Measurements from ENCODE around the gene TRIM37.

The TRIM37 gene

DNA sequence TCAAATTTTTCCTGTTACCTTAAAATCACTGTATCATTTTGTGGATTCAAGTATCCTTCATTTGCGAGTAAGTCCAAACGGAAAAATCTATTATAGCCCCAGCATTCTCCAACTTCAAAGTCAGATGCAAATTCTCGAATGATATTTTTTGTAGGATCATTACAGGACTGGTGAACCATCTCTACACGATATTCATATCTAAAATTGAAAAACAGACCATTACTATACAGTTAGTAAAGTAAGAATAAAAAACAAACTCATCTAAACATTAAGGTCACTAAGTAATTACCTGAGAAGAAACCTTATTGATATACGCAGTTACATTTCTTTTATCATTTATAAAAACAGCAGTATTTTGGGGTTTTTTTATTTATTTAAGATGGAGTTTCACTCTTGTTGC lies 49.8 kb downstream of the TRIM37 start:
- Histone ChIP-seq H3K9me3 (ENCODE audit: low read length) (no peaks in the 10 kb centered on the region), H3K27me3 (ENCODE audit: insufficient read depth, low read length) (no peaks in the 10 kb centered on the region), H2AFZ (ENCODE audit: low read depth, low read length) (no peak overlapping the region), H3K4me1 (ENCODE audit: insufficient read depth, low read length) (no peaks in the 10 kb centered on the region), H3K4me3 (ENCODE audit: low read length) (no peak overlapping the region), H3K36me3 (ENCODE audit: insufficient read depth, low read length) (peaks cover 43% of the 10 kb centered on the region)

DNA sequence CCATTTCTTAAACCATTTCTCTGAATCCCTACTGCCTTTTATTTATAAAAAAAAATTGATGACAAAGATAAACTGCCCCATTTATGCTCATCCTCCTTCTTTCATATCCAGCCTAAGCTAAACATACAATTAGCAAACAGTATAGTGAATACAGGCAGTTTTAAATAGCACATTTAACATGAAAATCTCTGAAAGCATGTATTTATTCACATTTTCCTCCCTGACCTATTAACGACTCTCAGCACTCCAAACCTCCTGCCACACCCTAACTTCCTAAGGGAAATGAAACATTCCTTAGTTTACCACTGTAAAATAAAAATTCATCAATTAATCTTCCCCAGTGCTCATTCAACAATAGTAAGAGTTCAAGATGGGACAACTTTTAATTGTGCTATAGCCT lies 56.9 kb downstream of the TRIM37 start:
- H2AFZ ChIP-seq (ENCODE audit: low read depth, low read length): no peak overlapping the region
- H3K4me3 ChIP-seq (ENCODE audit: low read length): no peak overlapping the region
- peaks cover 41% of the 10 kb centered on the region for H3K36me3 ChIP-seq (ENCODE audit: insufficient read depth, low read length)
- no peaks in the 10 kb centered on the region for H3K27me3 ChIP-seq (ENCODE audit: insufficient read depth, low read length)
- H3K4me1 ChIP-seq (ENCODE audit: insufficient read depth, low read length): no peaks in the 10 kb centered on the region
- no peaks in the 10 kb centered on the region for H3K9me3 ChIP-seq (ENCODE audit: low read length)

DNA sequence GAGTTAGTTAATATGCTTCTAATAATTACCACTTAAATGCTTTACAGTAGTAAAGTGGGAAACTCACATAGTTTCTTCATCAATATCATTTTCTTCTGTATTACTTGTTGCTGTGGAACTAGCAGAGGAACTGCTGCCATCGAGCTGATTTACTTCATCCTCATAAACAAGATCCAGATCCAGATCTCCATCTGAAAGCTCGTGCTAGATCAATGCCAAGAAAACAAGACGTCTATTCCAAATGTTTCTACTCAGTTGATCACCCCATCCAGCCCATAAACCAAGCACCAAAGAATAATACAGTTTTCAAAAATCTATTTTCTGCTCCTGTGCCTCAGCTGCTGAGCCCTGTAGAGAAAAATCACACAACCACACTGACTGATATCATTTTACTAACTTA lies 59.1 kb downstream of the TRIM37 start:
- H2AFZ ChIP-seq (ENCODE audit: low read depth, low read length): no peak overlapping the region
- H3K36me3 ChIP-seq (ENCODE audit: insufficient read depth, low read length): peaks cover 49% of the 10 kb centered on the region
- no peaks in the 10 kb centered on the region for H3K9me3 ChIP-seq (ENCODE audit: low read length)
- no peaks in the 10 kb centered on the region for H3K27me3 ChIP-seq (ENCODE audit: insufficient read depth, low read length)
- H3K4me1 ChIP-seq (ENCODE audit: insufficient read depth, low read length): no peaks in the 10 kb centered on the region
- H3K4me3 ChIP-seq (ENCODE audit: low read length): no peak overlapping the region

DNA sequence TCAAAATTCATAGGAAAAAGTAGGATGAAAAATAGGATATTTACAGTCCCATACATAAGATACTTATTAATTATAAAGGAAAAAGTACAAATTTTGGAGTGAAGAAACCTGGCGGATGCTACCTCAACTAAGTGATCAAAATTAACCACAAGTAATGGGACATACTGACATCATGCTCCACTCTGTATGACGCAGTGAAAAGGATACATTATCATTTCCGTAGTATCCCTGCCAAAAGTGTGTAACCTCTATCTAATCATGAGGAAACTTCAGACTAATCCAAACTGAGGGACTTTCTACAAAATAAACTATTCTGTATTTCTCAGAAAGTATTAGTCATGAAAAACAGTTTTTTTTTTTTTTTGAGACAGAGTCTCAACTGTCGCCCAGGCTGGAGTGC lies 60.5 kb downstream of the TRIM37 start:
- H2AFZ ChIP-seq (ENCODE audit: low read depth, low read length): no peak overlapping the region
- H3K36me3 ChIP-seq (ENCODE audit: insufficient read depth, low read length): peaks cover 53% of the 10 kb centered on the region
- no peaks in the 10 kb centered on the region for H3K4me1 ChIP-seq (ENCODE audit: insufficient read depth, low read length)
- H3K9me3 ChIP-seq (ENCODE audit: low read length): no peaks in the 10 kb centered on the region
- H3K27me3 ChIP-seq (ENCODE audit: insufficient read depth, low read length): no peaks in the 10 kb centered on the region
- no peak overlapping the region for H3K4me3 ChIP-seq (ENCODE audit: low read length)

DNA sequence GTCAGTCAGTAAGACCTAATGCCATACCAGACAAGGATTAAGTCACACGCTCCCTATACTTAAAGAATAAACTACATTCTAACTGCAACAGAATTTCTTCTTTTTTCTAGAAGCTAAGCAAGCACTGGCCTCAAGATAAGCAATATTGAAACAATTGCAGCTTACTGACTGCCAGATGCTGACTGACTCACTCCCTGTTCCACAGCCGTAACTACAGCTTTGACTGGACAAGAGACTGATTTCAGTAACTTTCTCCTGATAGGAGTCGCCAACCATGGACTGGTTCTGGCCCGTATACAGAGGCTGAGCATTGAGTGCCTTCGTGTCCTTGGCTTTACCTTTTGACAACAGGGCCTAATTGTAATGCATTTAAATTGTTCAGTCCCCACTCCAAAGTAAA lies 67.9 kb downstream of the TRIM37 start:
- Histone ChIP-seq H3K36me3 (ENCODE audit: insufficient read depth, low read length) (peaks cover 43% of the 10 kb centered on the region), H3K4me3 (ENCODE audit: low read length) (no peak overlapping the region)

DNA sequence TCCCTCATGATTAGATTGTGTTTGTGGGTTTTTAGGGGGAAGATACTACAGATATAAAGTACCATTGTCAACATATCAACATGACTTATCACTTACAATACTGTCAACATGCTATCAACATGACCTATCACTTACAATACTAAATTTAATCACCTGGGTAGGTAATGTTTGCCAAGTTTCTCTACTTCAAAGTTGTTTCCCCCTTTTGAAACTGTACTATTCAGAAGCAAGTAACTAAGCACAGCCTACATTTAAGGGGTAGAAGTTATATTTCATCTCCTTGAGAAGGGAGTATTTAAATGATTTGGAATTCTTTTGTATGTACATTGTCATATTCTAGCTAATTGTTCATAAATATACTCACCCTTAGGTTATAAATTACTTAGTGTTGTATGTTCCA lies 68.7 kb downstream of the TRIM37 start:
- H3K27me3 ChIP-seq (ENCODE audit: insufficient read depth, low read length): no peaks in the 10 kb centered on the region
- H3K4me1 ChIP-seq (ENCODE audit: insufficient read depth, low read length): no peaks in the 10 kb centered on the region
- H3K4me3 ChIP-seq (ENCODE audit: low read length): no peak overlapping the region
- H3K9me3 ChIP-seq (ENCODE audit: low read length): no peaks in the 10 kb centered on the region
- H2AFZ ChIP-seq (ENCODE audit: low read depth, low read length): no peak overlapping the region
- peaks cover 39% of the 10 kb centered on the region for H3K36me3 ChIP-seq (ENCODE audit: insufficient read depth, low read length)

More for the DNA sequence above, 67.9 kb downstream of the TRIM37 start:
- H3K9me3 ChIP-seq (ENCODE audit: low read length): no peaks in the 10 kb centered on the region
- H2AFZ ChIP-seq (ENCODE audit: low read depth, low read length): no peak overlapping the region
- H3K4me1 ChIP-seq (ENCODE audit: insufficient read depth, low read length): no peaks in the 10 kb centered on the region
- no peaks in the 10 kb centered on the region for H3K27me3 ChIP-seq (ENCODE audit: insufficient read depth, low read length)

DNA sequence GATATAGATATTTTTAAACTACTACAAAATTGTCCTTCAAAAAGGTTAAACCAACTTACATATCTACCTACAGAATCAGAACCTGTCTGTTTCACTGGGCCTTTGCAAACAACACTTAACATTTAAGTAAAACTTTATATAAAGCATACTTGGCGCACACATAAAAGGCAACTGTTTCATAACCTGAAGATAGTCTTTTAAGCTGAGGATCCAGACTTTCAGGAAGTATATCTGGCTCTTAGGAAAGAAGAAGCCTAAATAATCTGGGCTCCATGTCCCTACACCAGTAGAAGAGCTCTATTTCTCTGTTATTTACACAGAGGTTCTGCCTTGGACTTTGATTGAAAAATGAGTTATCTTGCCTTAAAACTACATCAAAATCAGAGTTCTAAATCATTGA lies 75.9 kb downstream of the TRIM37 start:
- no peak overlapping the region for H3K4me3 ChIP-seq (ENCODE audit: low read length)
- H3K27me3 ChIP-seq (ENCODE audit: insufficient read depth, low read length): no peaks in the 10 kb centered on the region
- H3K4me1 ChIP-seq (ENCODE audit: insufficient read depth, low read length): peaks cover 5% of the 10 kb centered on the region
- H2AFZ ChIP-seq (ENCODE audit: low read depth, low read length): no peak overlapping the region
- H3K9me3 ChIP-seq (ENCODE audit: low read length): no peaks in the 10 kb centered on the region
- peaks cover 29% of the 10 kb centered on the region for H3K36me3 ChIP-seq (ENCODE audit: insufficient read depth, low read length)

DNA sequence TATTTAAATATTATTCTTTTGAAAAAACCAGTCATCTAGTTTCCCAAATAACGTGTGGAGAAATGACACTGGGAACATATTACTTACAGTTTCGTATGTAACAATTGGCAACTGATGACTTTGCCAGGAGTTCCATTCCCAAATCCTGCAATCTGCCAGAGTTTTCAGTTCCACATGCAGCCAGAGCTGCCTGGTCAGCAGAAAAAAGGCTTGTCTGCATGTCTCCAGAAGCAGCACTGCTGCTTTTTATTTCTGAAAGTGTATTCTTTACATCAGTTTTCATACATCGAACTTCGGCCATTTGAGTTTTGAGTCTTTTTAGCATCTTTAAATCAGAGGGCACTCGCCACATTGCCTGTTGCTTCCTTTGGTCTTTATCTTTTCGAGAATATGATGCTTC lies 78.4 kb downstream of the TRIM37 start:
- Histone ChIP-seq H3K27me3 (ENCODE audit: insufficient read depth, low read length) (no peaks in the 10 kb centered on the region), H3K36me3 (ENCODE audit: insufficient read depth, low read length) (peaks cover 29% of the 10 kb centered on the region), H3K4me1 (ENCODE audit: insufficient read depth, low read length) (peaks cover 5% of the 10 kb centered on the region), H3K9me3 (ENCODE audit: low read length) (no peaks in the 10 kb centered on the region), H3K4me3 (ENCODE audit: low read length) (no peak overlapping the region), H2AFZ (ENCODE audit: low read depth, low read length) (no peak overlapping the region)

DNA sequence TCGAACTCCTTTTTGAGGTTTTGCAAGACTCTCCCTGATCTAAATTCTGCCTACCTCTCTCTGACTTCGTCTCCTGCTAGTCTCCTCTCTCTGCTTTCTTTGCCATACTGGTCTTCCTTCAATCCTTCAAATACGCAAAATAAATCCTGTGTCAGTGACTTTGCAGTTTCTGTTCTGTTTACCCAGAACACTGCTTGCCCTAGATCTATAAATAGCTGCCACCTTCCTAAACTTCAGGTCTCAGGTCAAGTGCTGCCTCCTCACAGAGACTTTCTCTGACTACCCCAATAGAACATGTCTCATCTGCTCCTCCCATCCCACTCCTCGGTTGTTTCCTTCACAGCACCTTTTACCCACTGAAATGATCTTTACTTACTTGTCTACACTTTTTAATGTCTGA lies 78.9 kb downstream of the TRIM37 start:
- Histone ChIP-seq H3K4me1 (ENCODE audit: insufficient read depth, low read length) (peaks cover 5% of the 10 kb centered on the region), H3K27me3 (ENCODE audit: insufficient read depth, low read length) (no peaks in the 10 kb centered on the region), H3K36me3 (ENCODE audit: insufficient read depth, low read length) (peaks cover 26% of the 10 kb centered on the region), H2AFZ (ENCODE audit: low read depth, low read length) (no peak overlapping the region), H3K9me3 (ENCODE audit: low read length) (no peaks in the 10 kb centered on the region), H3K4me3 (ENCODE audit: low read length) (no peak overlapping the region)

DNA sequence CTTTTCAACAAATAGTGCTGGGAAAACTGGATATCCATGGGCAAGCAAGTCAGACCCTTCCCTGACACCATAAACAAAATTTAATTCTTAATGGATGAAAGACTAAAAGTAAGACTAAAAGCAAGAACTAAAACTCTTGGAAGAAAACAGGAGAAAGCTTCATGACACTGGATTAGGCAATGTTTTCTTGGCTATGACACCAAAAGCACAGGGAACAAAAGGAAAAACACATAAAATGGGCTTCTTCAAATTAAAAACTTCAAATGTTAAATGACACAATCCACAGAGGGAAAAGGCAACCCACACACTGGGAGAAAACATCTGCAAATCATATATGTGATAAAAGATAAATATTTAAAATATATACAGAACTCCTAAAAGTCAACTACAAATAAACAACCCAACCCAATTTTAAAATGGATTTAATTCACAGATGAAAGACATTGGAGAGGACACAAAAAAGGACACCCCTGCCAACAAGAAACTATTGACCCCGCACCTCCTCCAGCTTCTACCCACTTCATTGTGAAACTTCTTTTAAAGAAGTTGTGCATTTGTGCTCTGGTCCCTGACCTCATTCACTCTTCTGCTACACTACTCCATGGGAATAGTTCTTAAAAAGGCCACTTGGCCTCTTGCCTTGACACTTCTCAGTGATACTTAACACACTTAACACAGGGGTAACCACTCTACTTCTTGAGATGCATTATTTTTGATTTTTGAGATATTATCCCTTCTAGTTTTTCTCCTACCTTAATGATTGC lies 80.3 kb downstream of the TRIM37 start:
- Histone ChIP-seq H3K36me3 (ENCODE audit: insufficient read depth, low read length) (peaks cover 17% of the 10 kb centered on the region), H3K4me3 (ENCODE audit: low read length) (no peak overlapping the region), H2AFZ (ENCODE audit: low read depth, low read length) (no peak overlapping the region), H3K27me3 (ENCODE audit: insufficient read depth, low read length) (no peaks in the 10 kb centered on the region), H3K4me1 (ENCODE audit: insufficient read depth, low read length) (peaks cover 5% of the 10 kb centered on the region), H3K9me3 (ENCODE audit: low read length) (no peaks in the 10 kb centered on the region)

DNA sequence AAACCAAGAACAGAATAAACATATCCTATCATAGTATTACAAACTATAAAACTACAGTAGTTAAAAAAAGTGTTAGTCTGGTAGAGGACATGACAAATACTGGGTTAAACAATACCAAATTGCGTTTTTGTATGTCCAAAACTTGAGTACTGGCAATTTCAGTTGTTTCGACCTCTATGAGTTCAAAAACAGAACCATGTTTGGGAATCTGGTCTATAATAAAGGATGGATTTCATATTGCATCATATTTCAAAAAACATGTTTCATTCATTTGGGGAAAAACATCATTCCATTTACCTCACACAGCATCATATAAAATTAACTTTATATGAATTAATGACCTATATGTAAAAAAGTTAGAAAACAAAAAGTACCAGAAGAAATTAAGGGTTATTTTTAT lies 81.8 kb downstream of the TRIM37 start:
- Histone ChIP-seq H3K9me3 (ENCODE audit: low read length) (no peaks in the 10 kb centered on the region), H3K4me3 (ENCODE audit: low read length) (no peak overlapping the region), H2AFZ (ENCODE audit: low read depth, low read length) (no peak overlapping the region), H3K36me3 (ENCODE audit: insufficient read depth, low read length) (peaks cover 13% of the 10 kb centered on the region), H3K27me3 (ENCODE audit: insufficient read depth, low read length) (no peaks in the 10 kb centered on the region), H3K4me1 (ENCODE audit: insufficient read depth, low read length) (peaks cover 5% of the 10 kb centered on the region)

DNA sequence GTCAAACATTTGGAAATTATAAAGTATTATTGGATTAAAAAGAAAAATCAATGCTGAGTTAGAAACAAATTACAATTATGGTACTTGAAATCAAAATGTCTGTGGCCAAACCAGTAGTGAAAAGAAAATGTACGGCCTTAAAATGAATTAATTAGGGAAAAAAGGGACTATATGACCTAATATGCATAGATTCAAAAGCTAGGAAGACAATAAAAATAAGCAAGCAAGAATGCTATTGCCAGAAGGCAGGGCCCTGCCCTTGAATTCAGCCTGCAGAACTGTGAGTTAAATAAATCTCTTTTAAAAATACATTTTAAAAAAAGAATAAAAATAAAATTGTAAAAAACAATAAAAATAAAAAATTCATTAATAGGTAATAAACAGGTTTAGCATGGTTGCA lies 88.7 kb downstream of the TRIM37 start:
- Histone ChIP-seq H3K4me3 (ENCODE audit: low read length) (no peak overlapping the region), H3K9me3 (ENCODE audit: low read length) (no peaks in the 10 kb centered on the region), H3K27me3 (ENCODE audit: insufficient read depth, low read length) (no peaks in the 10 kb centered on the region), H2AFZ (ENCODE audit: low read depth, low read length) (no peak overlapping the region), H3K4me1 (ENCODE audit: insufficient read depth, low read length) (no peaks in the 10 kb centered on the region), H3K36me3 (ENCODE audit: insufficient read depth, low read length) (peaks cover 13% of the 10 kb centered on the region)

DNA sequence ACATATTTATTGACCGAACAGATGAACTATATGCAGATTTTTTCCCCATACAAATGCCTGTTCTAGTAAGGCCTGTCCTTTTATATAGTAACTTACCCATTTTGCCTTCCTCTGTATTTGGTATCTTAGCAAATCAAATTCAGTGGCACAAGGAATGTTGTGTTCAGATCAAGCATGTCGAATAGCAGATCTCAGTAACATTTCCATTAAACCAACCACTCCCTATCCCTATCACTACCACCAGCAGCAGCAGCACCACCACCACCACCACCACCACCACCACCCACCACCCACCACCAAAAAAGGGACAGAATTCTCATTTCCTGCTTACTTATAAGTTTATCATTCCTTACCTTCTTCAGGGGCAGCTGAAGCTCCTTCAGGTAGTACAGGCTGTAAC lies 94.7 kb downstream of the TRIM37 start:
- peaks cover 19% of the 10 kb centered on the region for H3K36me3 ChIP-seq (ENCODE audit: insufficient read depth, low read length)
- no peak overlapping the region for H2AFZ ChIP-seq (ENCODE audit: low read depth, low read length)
- H3K27me3 ChIP-seq (ENCODE audit: insufficient read depth, low read length): no peaks in the 10 kb centered on the region
- no peaks in the 10 kb centered on the region for H3K9me3 ChIP-seq (ENCODE audit: low read length)
- H3K4me1 ChIP-seq (ENCODE audit: insufficient read depth, low read length): no peaks in the 10 kb centered on the region
- H3K4me3 ChIP-seq (ENCODE audit: low read length): no peak overlapping the region

DNA sequence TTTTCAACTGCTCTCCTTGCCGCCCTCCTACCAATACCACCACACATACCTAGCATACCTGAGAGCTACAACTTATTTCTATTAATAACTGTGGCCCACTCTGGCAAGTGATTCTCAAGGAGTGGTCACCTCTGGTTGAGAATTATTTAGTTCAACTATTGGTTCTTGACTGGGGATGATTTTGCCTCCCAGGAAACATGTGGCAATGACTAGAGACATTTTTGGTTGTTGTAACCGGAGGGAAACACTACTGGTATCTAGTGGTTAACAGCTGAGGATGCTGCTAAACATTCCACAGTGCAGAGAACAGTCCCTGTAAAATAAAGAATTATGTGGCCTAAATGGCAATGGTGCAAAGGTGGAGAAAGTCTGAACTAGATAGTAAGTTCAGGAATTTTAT lies 96.7 kb downstream of the TRIM37 start:
- Histone ChIP-seq H2AFZ (ENCODE audit: low read depth, low read length) (no peak overlapping the region), H3K4me1 (ENCODE audit: insufficient read depth, low read length) (no peaks in the 10 kb centered on the region), H3K36me3 (ENCODE audit: insufficient read depth, low read length) (peaks cover 13% of the 10 kb centered on the region), H3K27me3 (ENCODE audit: insufficient read depth, low read length) (no peaks in the 10 kb centered on the region), H3K4me3 (ENCODE audit: low read length) (no peak overlapping the region), H3K9me3 (ENCODE audit: low read length) (no peaks in the 10 kb centered on the region)

All from neuron (in vitro differentiated cells).